ENCODE data around the gene HIPK4. TPM values are rescaled to one million over a fixed set of nuclear protein-coding genes. Genes with fewer than 3 reads are reported as not detected.

HIPK4 gene
- total RNA-seq, 2 donors from 2014 or later = 0.14 to 2.6 TPM

GRCh38 chr19:40425450-40426287 is 35.7 kb upstream of the HIPK4 start, which contains the start of gene SERTAD1:
SERTAD1 (minus strand) TSS chr19:40425992; CDS start chr19:40423546, 2,446 bp downstream.
- intact Hi-C loops (cut with DNase I) = loop anchor here (2.0 to 5.0 kb wide), 2 partner anchors 39 to 78 kb away; partner anchors contain the start of genes BLVRB, C19orf47 and PLD3
- no peaks in the 10 kb centered on the region for H3K9me3 ChIP-seq

GRCh38 chr19:40424637-40425449 is 34.9 kb upstream of the HIPK4 start:
- Histone ChIP-seq H3K4me3 (peak overlapping the region; percentile 95 to 98), H3K9me3 (no peaks in the 10 kb centered on the region), H3K4me1 (replicated peaks) (peaks cover 4% of the 10 kb centered on the region), H3K36me3 (peaks cover 8 to 10% of the 10 kb centered on the region in 2 donors), H3K27me3 (replicated peaks; ENCODE audit: insufficient read depth) (no peaks in the 10 kb centered on the region), H3K27ac (peak overlapping the region; percentile 100)
- no peak for TF ChIP-seq POLR2A (IDR thresholded peaks at IDR 0.05)
- TF ChIP-seq CTCF (IDR thresholded peaks at IDR 0.05) = peak in 1 of 4 experiments; percentile 96
- DNase-seq (ENCODE audit: low spot score) = no peak
- WGBS = under 1% methylated on average over 21 of the region's 28 CpGs
- intact Hi-C loops (cut with DNase I) = loop anchor here (2.0 to 5.0 kb wide), 2 partner anchors 40 to 78 kb away; partner anchors contain the start of genes BLVRB, C19orf47 and PLD3

More at GRCh38 chr19:40425450-40426287, 35.7 kb upstream of the HIPK4 start, which contains the start of gene SERTAD1:
- under 1% methylated on average over 64 of the region's 75 CpGs for WGBS
- H3K36me3 ChIP-seq = peaks cover 8 to 10% of the 10 kb centered on the region in 2 donors
- peaks cover 4% of the 10 kb centered on the region for H3K4me1 ChIP-seq (replicated peaks)
- H3K27ac ChIP-seq = peak within 1 kb of the TSS; percentile 100
- no peaks in the 10 kb centered on the region for H3K27me3 ChIP-seq (replicated peaks; ENCODE audit: insufficient read depth)
- DNase-seq (ENCODE audit: low spot score) = peak; percentile 100
- peak; percentile 100 for TF ChIP-seq POLR2A (IDR thresholded peaks at IDR 0.05)
- peak; percentile 100 for TF ChIP-seq POLR2AphosphoS5 (IDR thresholded peaks at IDR 0.05)
- peak; percentile 67 to 92 (median 88) for TF ChIP-seq CTCF (IDR thresholded peaks at IDR 0.05)
- peak within 1 kb of the TSS; percentile 95 to 98 for H3K4me3 ChIP-seq

- intact Hi-C loops (cut with DNase I) = loop anchor here (2.0 kb wide), 1 partner anchor 41 kb away; the partner anchor contains the start of gene BLVRB
These were observed 34.0 kb upstream of the HIPK4 start for GRCh38 chr19:40423938-40424337.

More at GRCh38 chr19:40423938-40424337, 34.0 kb upstream of the HIPK4 start:
- Histone ChIP-seq H3K36me3 (peaks cover 8 to 10% of the 10 kb centered on the region in 2 donors), H3K27ac (peak overlapping the region; percentile 100), H3K4me1 (replicated peaks) (peaks cover 4% of the 10 kb centered on the region), H3K4me3 (no peak overlapping the region), H3K9me3 (no peaks in the 10 kb centered on the region), H3K27me3 (replicated peaks; ENCODE audit: insufficient read depth) (no peaks in the 10 kb centered on the region)
- WGBS = 96% methylated on average over 6 of the region's 6 CpGs
- no peak for TF ChIP-seq POLR2AphosphoS5 (IDR thresholded peaks at IDR 0.05)
- no peak for TF ChIP-seq CTCF (IDR thresholded peaks at IDR 0.05)
- TF ChIP-seq POLR2A (IDR thresholded peaks at IDR 0.05) = no peak
- DNase-seq (ENCODE audit: low spot score) = no peak
